Measurements from ENCODE around the gene DIP2A.

The DIP2A gene

DNA sequence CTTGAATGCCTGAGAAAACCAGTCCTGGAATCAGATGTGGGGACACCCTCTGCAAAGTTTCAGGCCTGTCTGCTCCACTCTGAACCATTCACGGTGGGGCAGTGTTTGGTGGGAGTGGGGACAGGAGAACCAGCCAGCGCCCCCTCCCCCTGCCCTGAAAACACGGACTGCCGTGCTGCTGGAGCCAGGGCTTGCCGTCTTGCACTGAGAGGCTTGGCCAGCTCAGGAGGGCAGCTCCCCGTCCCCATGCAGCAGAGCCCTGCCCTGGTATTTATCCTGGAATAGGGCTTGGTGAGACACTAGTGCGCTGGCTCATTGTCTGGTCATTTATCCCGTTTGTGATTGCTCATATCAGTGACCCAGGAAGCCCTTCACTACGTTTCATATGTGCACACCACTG is 142.3 kb downstream of the DIP2A start:
- Histone ChIP-seq H4K91ac (ENCODE audit: low read depth, low read length, poor library complexity) (no peak overlapping the region), H3K79me1 (ENCODE audit: low read depth, low read length) (no peaks in the 10 kb centered on the region), H4K8ac (ENCODE audit: low read depth, low read length) (no peak overlapping the region), H3K4me3 (ENCODE audit: low read length in 2 of 2) (no peak overlapping the region), H3K27ac (replicated peaks; ENCODE audit: low read length) (no peak overlapping the region), H3K9ac (ENCODE audit: low read depth, low read length, poor library complexity) (no peak overlapping the region), H3K4ac (ENCODE audit: low read length) (no peak overlapping the region), H3K9me3 (replicated peaks in 1 of 2; ENCODE audit: control insufficient read depth in 2 of 2, insufficient read depth in 1 of 2, low read depth in 1 of 2, low read length in 2 of 2) (peaks cover 2 to 7% of the 10 kb centered on the region in 2 donors), H2BK120ac (ENCODE audit: low read depth, low read length) (peak overlapping the region; percentile 22), H3K4me1 (ENCODE audit: control insufficient read depth in 2 of 2, insufficient read depth in 1 of 2, low read depth in 1 of 2, low read length in 2 of 2) (peaks cover 19 to 51% of the 10 kb centered on the region in 2 donors), H2AK5ac (ENCODE audit: low read depth, low read length) (peak overlapping the region; percentile 68), H3K36me3 (replicated peaks in 1 of 2; ENCODE audit: control insufficient read depth in 2 of 2, insufficient read depth in 2 of 2, low read length in 2 of 2) (no peaks in the 10 kb centered on the region), H2BK5ac (ENCODE audit: low read length) (no peak overlapping the region), H2AFZ (ENCODE audit: low read length) (peak overlapping the region; percentile 8), H3K23ac (ENCODE audit: low read depth, low read length, poor library complexity) (no peak overlapping the region), H2BK12ac (ENCODE audit: low read length) (peak overlapping the region; percentile 48), H3K4me2 (ENCODE audit: insufficient read depth, low read length, poor library complexity, severe bottlenecking) (no peak overlapping the region), H3K27me3 (ENCODE audit: control insufficient read depth in 3 of 3, insufficient read depth in 3 of 3, low read depth in 1 of 3, low read length in 3 of 3) (no peaks in the 10 kb centered on the region), H3K18ac (ENCODE audit: low read length) (peak overlapping the region; percentile 82), H3K14ac (ENCODE audit: low read length) (no peak overlapping the region), H2BK15ac (ENCODE audit: low read length) (no peak overlapping the region)
- DNase-seq (ENCODE audit: low spot score) = no peak
- WGBS, 2 donors (ENCODE audit: extremely low coverage in 2 of 2, insufficient read length in 2 of 2, insufficient replicate concordance in 1 of 2) = no CpG with 5 or more reads among the region's 9 CpGs

GRCh38 chr21:46603228-46603627 is 144.5 kb downstream of the DIP2A start:
- Histone ChIP-seq H4K8ac (ENCODE audit: low read depth, low read length) (no peak overlapping the region), H2BK120ac (ENCODE audit: low read depth, low read length) (no peak overlapping the region), H2BK15ac (ENCODE audit: low read length) (no peak overlapping the region), H3K4me2 (ENCODE audit: insufficient read depth, low read length, poor library complexity, severe bottlenecking) (no peak overlapping the region), H2AFZ (ENCODE audit: low read length) (no peak overlapping the region), H3K18ac (ENCODE audit: low read length) (no peak overlapping the region), H3K9ac (ENCODE audit: low read depth, low read length, poor library complexity) (no peak overlapping the region), H3K23ac (ENCODE audit: low read depth, low read length, poor library complexity) (no peak overlapping the region), H3K4me1 (ENCODE audit: control insufficient read depth in 2 of 2, insufficient read depth in 1 of 2, low read depth in 1 of 2, low read length in 2 of 2) (peaks cover 19 to 51% of the 10 kb centered on the region in 2 donors), H3K14ac (ENCODE audit: low read length) (no peak overlapping the region), H2BK5ac (ENCODE audit: low read length) (no peak overlapping the region), H3K27ac (replicated peaks; ENCODE audit: low read length) (no peak overlapping the region), H3K9me3 (replicated peaks in 1 of 2; ENCODE audit: control insufficient read depth in 2 of 2, insufficient read depth in 1 of 2, low read depth in 1 of 2, low read length in 2 of 2) (no peaks in the 10 kb centered on the region), H3K4me3 (ENCODE audit: low read length in 2 of 2) (no peak overlapping the region), H3K4ac (ENCODE audit: low read length) (no peak overlapping the region), H3K79me1 (ENCODE audit: low read depth, low read length) (no peaks in the 10 kb centered on the region), H2BK12ac (ENCODE audit: low read length) (no peak overlapping the region), H4K91ac (ENCODE audit: low read depth, low read length, poor library complexity) (no peak overlapping the region), H2AK5ac (ENCODE audit: low read depth, low read length) (no peak overlapping the region), H3K36me3 (replicated peaks in 1 of 2; ENCODE audit: control insufficient read depth in 2 of 2, insufficient read depth in 2 of 2, low read length in 2 of 2) (no peaks in the 10 kb centered on the region), H3K27me3 (ENCODE audit: control insufficient read depth in 3 of 3, insufficient read depth in 3 of 3, low read depth in 1 of 3, low read length in 3 of 3) (no peaks in the 10 kb centered on the region)
- DNase-seq (ENCODE audit: low spot score) = no peak
- no CpG with 5 or more reads among the region's 9 CpGs for WGBS, 2 donors (ENCODE audit: extremely low coverage in 2 of 2, insufficient read length in 2 of 2, insufficient replicate concordance in 1 of 2)

DNA sequence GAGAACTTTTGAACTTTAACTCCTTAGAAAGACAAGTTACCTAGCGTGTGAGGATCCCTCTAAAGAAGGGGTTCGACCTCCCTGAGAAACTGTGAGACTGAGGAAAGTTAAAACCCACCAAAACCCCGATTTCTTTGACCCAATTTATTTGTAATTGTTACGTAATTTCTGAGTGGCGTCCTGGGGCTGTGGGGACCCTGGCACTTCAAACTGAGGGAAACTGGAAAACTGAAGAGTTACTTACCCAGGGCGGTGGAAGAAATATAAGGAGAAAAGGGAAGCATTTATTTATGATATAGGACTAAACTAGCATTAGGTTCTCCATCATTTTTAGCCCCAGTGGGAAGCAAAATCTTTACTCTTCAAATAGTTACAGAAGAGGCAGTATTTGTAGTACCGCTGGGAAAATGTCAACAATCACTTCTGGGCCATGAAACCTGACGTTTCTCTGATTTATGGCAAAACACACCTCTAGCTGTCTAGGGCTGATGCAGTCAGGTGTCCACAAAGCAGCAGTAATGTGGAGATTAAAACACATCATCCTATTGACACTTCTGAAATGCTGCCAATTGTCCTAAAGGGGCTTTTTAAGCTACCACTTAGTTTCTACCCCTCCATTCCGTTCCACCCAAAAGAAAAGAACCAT is 145.8 kb downstream of the DIP2A start:
- H3K4me1 ChIP-seq (ENCODE audit: control insufficient read depth in 2 of 2, insufficient read depth in 1 of 2, low read depth in 1 of 2, low read length in 2 of 2) = peaks cover 14 to 43% of the 10 kb centered on the region in 2 donors
- H3K27ac ChIP-seq (replicated peaks; ENCODE audit: low read length) = no peak overlapping the region
- no peaks in the 10 kb centered on the region for H3K27me3 ChIP-seq (ENCODE audit: control insufficient read depth in 3 of 3, insufficient read depth in 3 of 3, low read depth in 1 of 3, low read length in 3 of 3)
- no peak for DNase-seq (ENCODE audit: low spot score)
- no peaks in the 10 kb centered on the region for H3K9me3 ChIP-seq (replicated peaks in 1 of 2; ENCODE audit: control insufficient read depth in 2 of 2, insufficient read depth in 1 of 2, low read depth in 1 of 2, low read length in 2 of 2)
- no peak overlapping the region for H2BK120ac ChIP-seq (ENCODE audit: low read depth, low read length)
- H2AK5ac ChIP-seq (ENCODE audit: low read depth, low read length) = no peak overlapping the region
- no peak overlapping the region for H2BK5ac ChIP-seq (ENCODE audit: low read length)
- no peak overlapping the region for H4K91ac ChIP-seq (ENCODE audit: low read depth, low read length, poor library complexity)
- H3K4ac ChIP-seq (ENCODE audit: low read length) = no peak overlapping the region
- no peak overlapping the region for H3K18ac ChIP-seq (ENCODE audit: low read length)
- peak overlapping the region; percentile 20 for H4K8ac ChIP-seq (ENCODE audit: low read depth, low read length)
- H3K4me3 ChIP-seq (ENCODE audit: low read length in 2 of 2) = no peak overlapping the region
- H3K23ac ChIP-seq (ENCODE audit: low read depth, low read length, poor library complexity) = no peak overlapping the region
- peak overlapping the region; percentile 79 for H2AFZ ChIP-seq (ENCODE audit: low read length)
- H3K4me2 ChIP-seq (ENCODE audit: insufficient read depth, low read length, poor library complexity, severe bottlenecking) = no peak overlapping the region
- H3K9ac ChIP-seq (ENCODE audit: low read depth, low read length, poor library complexity) = no peak overlapping the region
- no peak overlapping the region for H2BK15ac ChIP-seq (ENCODE audit: low read length)
- WGBS, 2 donors (ENCODE audit: extremely low coverage in 2 of 2, insufficient read length in 2 of 2, insufficient replicate concordance in 1 of 2) = no CpG with 5 or more reads among the region's 9 CpGs
- peak overlapping the region; percentile 18 for H2BK12ac ChIP-seq (ENCODE audit: low read length)
- no peaks in the 10 kb centered on the region for H3K36me3 ChIP-seq (replicated peaks in 1 of 2; ENCODE audit: control insufficient read depth in 2 of 2, insufficient read depth in 2 of 2, low read length in 2 of 2)
- no peaks in the 10 kb centered on the region for H3K79me1 ChIP-seq (ENCODE audit: low read depth, low read length)
- H3K14ac ChIP-seq (ENCODE audit: low read length) = no peak overlapping the region

GRCh38 chr21:46604975-46605766 is 146.5 kb downstream of the DIP2A start, which contains the start of gene S100B:
Gene S100B, minus strand, starts transcription at chr21:46605082. Its CDS starts 2,667 bp downstream, at chr21:46602415.
- no CpG with 5 or more reads among the region's 15 CpGs for WGBS, 2 donors (ENCODE audit: extremely low coverage in 2 of 2, insufficient read length in 2 of 2, insufficient replicate concordance in 1 of 2)

More at GRCh38 chr21:46604975-46605766, 146.5 kb downstream of the DIP2A start, which contains the start of gene S100B:
- no peak within 1 kb of the TSS for H3K23ac ChIP-seq (ENCODE audit: low read depth, low read length, poor library complexity)
- no peak within 1 kb of the TSS for H4K91ac ChIP-seq (ENCODE audit: low read depth, low read length, poor library complexity)
- H3K14ac ChIP-seq (ENCODE audit: low read length) = no peak within 1 kb of the TSS
- H3K27me3 ChIP-seq (ENCODE audit: control insufficient read depth in 3 of 3, insufficient read depth in 3 of 3, low read depth in 1 of 3, low read length in 3 of 3) = no peaks in the 10 kb centered on the region
- H2BK15ac ChIP-seq (ENCODE audit: low read length) = peak within 1 kb of the TSS; percentile 42
- H3K4me1 ChIP-seq (ENCODE audit: control insufficient read depth in 2 of 2, insufficient read depth in 1 of 2, low read depth in 1 of 2, low read length in 2 of 2) = peaks cover 13 to 36% of the 10 kb centered on the region in 2 donors
- H3K79me1 ChIP-seq (ENCODE audit: low read depth, low read length) = no peaks in the 10 kb centered on the region
- peaks cover 3 to 4% of the 10 kb centered on the region in 2 donors for H3K9me3 ChIP-seq (replicated peaks in 1 of 2; ENCODE audit: control insufficient read depth in 2 of 2, insufficient read depth in 1 of 2, low read depth in 1 of 2, low read length in 2 of 2)
- H2AFZ ChIP-seq (ENCODE audit: low read length) = peak within 1 kb of the TSS; percentile 79
- peak within 1 kb of the TSS; percentile 38 for H2AK5ac ChIP-seq (ENCODE audit: low read depth, low read length)
- no peak for DNase-seq (ENCODE audit: low spot score)
- peak within 1 kb of the TSS; percentile 18 for H2BK12ac ChIP-seq (ENCODE audit: low read length)
- peak within 1 kb of the TSS; percentile 20 for H4K8ac ChIP-seq (ENCODE audit: low read depth, low read length)
- no peak within 1 kb of the TSS for H3K18ac ChIP-seq (ENCODE audit: low read length)
- no peak within 1 kb of the TSS for H2BK5ac ChIP-seq (ENCODE audit: low read length)
- no peak within 1 kb of the TSS for H3K4me3 ChIP-seq (ENCODE audit: low read length in 2 of 2)
- no peak within 1 kb of the TSS for H2BK120ac ChIP-seq (ENCODE audit: low read depth, low read length)
- H3K4ac ChIP-seq (ENCODE audit: low read length) = no peak within 1 kb of the TSS
- no peak within 1 kb of the TSS for H3K4me2 ChIP-seq (ENCODE audit: insufficient read depth, low read length, poor library complexity, severe bottlenecking)
- no peak within 1 kb of the TSS for H3K27ac ChIP-seq (replicated peaks; ENCODE audit: low read length)
- H3K36me3 ChIP-seq (replicated peaks in 1 of 2; ENCODE audit: control insufficient read depth in 2 of 2, insufficient read depth in 2 of 2, low read length in 2 of 2) = no peaks in the 10 kb centered on the region
- no peak within 1 kb of the TSS for H3K9ac ChIP-seq (ENCODE audit: low read depth, low read length, poor library complexity)

Data from neuronal stem cell (in vitro differentiated cells).